MM.1S (cell line): ENCODE measurements around the gene RPH3AL.

Source experiments
- CTCF ChIP-seq: fragments of 300-600 bp; sonication (generic); IDR thresholded peaks from 2 replicates; pipeline ENCODE4 v1.5.1; 2016; ENCODE audit warnings: antibody characterized with exemption, low read length, mixed read lengths
- EZH2 ChIP-seq: fragments of 300-600 bp; sonication (generic); optimal IDR thresholded peaks from 2 replicates; pipeline ENCODE3; 2017; ENCODE audit warnings: low read depth, mild to moderate bottlenecking, antibody characterized with exemption, low read length, mixed read lengths
- EZH2phosphoT487 ChIP-seq: fragments of 300-600 bp; sonication (generic); IDR thresholded peaks from 2 replicates; pipeline ENCODE4 v1.6.1; 2018; ENCODE audit warnings: antibody characterized with exemption, low read length

GRCh38 chr17:339193-340061 lies 13.2 kb downstream of the RPH3AL start:
- TF ChIP-seq CTCF (no peak), EZH2phosphoT487 (no peak), EZH2 (no peak)
